Choroid plexus epithelial cell (primary cell): ENCODE measurements around the gene PRKCA.

ENCODE experiments used
- DNase-seq: peaks from one replicate; pipeline ENCODE4 v3.0.0-alpha.2; 2010; ENCODE audit warnings: low read depth
- H3K4me3 ChIP-seq: 2 replicates; pipeline ENCODE4 v1.5.1; 2011; ENCODE audit warnings: low read depth, mild to moderate bottlenecking, control low read depth, low read length, moderate library complexity
- CTCF ChIP-seq: conservative IDR thresholded peaks from 2 replicates; pipeline ENCODE4 v1.5.1; 2011; ENCODE audit warnings: low read depth, mild to moderate bottlenecking, control low read depth, inconsistent platforms, low read length, moderate library complexity

Gene PRKCA

GRCh38 chr17:66630828-66631472, 328.5 kb downstream of the PRKCA start:
- H3K4me3 ChIP-seq: no peak overlapping the region
- no peak for TF ChIP-seq CTCF
- no peak for DNase-seq

GRCh38 chr17:66632731-66633130, 330.3 kb downstream of the PRKCA start:
- DNase-seq: no peak
- no peak for TF ChIP-seq CTCF

GRCh38 chr17:66633317-66633965, 331.0 kb downstream of the PRKCA start:
- no peak overlapping the region for H3K4me3 ChIP-seq
- no peak for TF ChIP-seq CTCF
- peak; percentile 86 for DNase-seq

More at GRCh38 chr17:66632731-66633130, 330.3 kb downstream of the PRKCA start:
- no peak overlapping the region for H3K4me3 ChIP-seq

DNA sequence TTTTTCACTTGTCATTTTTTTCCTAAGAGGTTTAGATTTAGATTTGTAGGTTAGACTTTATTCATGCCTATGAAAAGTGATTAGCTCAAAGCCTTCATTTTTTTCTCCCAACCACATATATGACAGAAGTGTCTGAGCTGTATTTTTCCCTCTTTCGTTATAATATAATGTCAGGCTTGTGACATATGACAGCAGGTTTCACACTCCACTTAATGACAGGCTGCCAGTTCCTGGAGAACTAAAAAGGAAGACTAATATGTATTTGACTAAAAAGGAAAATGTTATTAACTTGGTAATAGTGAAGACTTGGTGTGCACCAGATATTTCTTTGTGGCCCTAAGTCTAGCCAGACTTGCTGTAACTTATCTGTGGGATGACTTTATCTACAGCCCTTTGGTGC, 331.8 kb downstream of the PRKCA start:
- no peak for TF ChIP-seq CTCF
- H3K4me3 ChIP-seq: no peak overlapping the region
- no peak for DNase-seq

- no peak overlapping the region for H3K4me3 ChIP-seq
- no peak for TF ChIP-seq CTCF
- DNase-seq: no peak
Measured at GRCh38 chr17:66635386-66636045, 333.1 kb downstream of the PRKCA start.

DNA sequence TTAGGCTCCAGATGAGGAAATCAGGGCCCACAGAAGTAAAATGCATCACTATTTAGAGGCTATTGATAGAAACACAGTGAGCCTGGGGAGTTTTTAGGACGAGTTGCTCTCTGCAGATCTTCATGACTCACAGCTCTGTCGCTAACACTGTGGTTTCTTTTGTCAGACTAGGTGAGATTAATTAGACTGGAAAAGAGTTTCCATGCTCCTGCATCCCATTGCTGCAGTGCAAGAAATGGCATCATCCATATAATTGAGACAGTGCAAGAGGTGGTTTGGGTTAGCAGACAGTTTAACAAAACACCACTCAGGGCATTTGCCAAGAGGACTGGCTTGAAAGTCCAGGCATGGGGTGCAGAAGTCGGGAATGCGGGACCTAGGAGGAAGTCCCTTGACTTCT, 333.7 kb downstream of the PRKCA start:
- peak; percentile 47 for DNase-seq
- no peak overlapping the region for H3K4me3 ChIP-seq
- no peak for TF ChIP-seq CTCF
